C1 segment of cervical spinal cord (tissue), 14 donors: ENCODE results near the gene C6orf89.
"Not testable (repeated sequence)": the region's sequence is repeated elsewhere in the genome, so short reads cannot be mapped to it uniquely, and the experiment has no call there.

Experiments
- DNase-seq, 14 donors: peaks; one replicate each; lab custom pipeline; 2025; lab: John Stamatoyannopoulos, UW

Gene C6orf89

DNA sequence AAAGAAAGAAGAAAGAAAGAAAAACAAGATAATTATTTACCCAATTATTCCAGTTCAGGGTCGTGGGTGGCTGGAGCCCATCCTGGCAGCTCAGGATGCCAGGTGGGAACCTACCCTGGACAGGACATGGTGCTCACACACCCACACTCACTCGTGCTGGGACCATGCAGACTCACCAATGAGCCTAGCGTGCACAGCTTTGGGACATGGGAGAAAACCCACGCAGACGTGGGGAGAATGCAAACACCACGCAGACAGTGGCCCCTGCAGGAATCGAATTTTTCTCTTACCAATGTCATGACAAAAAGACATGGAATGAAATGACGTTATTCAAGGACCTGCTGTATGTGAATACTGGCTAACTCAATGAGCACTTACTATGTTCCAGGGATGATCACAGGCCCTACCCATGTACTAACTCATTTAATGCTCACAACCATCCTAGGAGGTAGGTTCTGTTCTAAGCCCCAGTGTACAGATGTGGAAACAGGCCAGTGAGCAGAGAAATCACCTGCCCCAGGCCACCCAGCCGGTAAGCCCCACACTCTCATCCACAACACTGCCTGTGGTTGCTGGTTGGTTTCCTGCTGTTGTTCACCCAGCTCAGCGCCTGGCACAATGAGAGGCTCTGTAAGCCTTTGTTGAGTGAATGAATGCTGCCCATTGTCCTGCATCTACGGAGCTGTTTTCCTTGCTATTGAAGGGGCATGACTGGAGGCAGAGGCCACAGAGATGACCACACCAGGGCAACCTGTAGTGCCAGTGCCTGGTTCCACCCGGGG, 62.0 kb downstream of the C6orf89 start:
- DNase-seq = peak in 12 of 14 donors; percentile 18 to 81 (median 67)

DNA sequence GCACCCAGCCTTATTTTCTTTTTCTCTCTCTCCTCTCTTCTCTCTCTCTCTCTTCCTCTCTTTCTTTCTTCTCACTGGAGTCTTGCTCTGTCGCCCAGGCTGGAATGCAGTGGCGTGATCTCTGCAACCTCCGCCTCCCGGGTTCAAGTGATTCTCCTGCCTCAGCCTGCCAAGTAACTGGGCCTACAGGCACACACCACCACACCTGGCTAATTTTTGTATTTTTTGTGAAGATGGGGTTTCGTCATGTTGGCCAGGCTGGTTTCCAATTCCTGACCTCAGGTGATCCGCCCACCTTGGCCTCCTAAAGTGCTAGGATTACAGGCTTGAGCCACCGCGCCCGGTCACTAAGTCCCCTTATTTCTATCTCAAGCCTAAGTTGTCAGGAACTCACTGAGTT, 63.3 kb downstream of the C6orf89 start:
- not testable (repeated sequence) for DNase-seq

DNA sequence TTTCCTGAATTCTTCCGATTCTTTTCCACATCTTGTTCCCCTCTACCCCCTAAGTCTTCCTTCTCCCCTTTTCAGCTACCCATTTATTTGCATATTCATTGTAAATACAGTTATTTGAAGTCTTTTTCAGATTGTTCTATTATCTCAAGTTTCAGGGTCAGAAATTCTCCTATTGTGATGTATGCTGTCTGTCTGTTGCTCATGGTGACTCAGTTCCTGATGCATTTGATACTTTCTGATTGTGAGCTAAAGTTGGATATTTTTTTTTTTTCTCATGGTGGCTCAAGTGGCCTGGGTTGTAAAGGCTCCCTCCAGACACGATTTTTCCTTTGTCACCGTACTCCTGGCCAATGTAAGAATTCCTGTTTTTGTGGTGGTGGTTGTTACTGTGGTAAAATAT, 63.9 kb downstream of the C6orf89 start:
- DNase-seq = no peak

DNA sequence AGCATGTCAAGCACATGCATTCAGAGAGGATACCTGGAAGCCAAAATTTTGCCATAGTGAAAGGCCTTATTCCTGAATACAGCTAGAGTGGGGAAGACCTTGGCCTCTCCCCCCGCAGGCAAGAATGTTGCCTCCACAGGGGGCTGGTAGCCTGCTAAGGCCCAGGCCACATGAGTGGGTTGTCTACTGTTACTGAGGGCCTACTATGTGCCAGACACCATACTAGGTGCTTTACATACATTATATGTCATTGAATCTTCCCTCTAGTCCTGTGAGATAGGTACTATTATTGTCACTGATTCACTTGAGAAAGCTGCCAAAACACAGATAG, 68.1 kb downstream of the C6orf89 start:
- DNase-seq = no peak

DNA sequence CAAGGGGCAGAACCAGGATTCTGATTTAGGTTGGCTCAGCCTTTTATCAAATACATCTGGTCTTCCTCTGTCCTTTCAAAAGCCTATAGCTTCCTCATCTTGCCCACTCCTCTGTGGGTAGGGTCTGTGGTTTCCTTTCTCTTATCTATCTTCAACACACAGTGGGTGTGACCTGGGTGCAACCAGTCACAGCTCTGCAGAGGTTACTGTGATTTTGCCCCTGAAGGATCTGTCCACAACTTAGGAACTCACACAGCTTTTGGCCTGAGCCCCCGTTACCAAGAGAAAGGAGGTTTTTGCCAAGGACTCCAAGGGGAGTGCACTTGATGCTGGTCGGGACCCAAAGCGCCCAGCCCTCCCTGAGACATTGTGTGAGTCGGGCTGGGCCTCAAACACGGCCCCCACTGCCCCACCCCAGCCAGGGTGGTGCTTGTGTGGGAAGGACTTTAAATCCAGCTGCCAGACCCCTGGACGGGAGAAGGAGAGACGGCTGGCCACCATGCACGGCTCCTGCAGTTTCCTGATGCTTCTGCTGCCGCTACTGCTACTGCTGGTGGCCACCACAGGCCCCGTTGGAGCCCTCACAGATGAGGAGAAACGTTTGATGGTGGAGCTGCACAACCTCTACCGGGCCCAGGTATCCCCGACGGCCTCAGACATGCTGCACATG, 68.6 kb downstream of the C6orf89 start, which contains the start of gene PI16:
TSS of gene PI16 (plus strand) at position 477 of the 670 bp plus-strand sequence. CDS start at position 500, 23 bp downstream.
- DNase-seq = peak in 2 of 14 donors; percentile 40 to 46

DNA sequence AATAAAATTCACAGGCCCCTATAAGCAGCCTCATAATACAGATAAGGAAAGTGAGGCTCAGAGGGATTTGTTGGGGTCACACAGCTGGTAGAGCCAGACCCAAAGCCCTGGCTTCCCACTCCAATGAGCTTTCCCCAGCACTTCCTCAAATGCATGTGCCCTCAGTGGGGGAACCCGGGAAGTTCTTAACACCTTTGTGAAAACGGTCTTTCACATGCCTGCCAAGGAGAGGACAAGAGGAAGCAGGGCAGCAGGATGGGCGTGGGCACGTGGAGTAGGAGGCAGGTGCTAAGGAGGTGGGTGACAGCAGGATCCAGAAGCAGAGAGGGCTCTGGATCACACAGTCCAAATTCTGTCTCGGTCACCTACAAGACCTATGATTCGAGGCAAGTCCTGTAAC, 69.4 kb downstream of the C6orf89 start:
- no peak for DNase-seq

DNA sequence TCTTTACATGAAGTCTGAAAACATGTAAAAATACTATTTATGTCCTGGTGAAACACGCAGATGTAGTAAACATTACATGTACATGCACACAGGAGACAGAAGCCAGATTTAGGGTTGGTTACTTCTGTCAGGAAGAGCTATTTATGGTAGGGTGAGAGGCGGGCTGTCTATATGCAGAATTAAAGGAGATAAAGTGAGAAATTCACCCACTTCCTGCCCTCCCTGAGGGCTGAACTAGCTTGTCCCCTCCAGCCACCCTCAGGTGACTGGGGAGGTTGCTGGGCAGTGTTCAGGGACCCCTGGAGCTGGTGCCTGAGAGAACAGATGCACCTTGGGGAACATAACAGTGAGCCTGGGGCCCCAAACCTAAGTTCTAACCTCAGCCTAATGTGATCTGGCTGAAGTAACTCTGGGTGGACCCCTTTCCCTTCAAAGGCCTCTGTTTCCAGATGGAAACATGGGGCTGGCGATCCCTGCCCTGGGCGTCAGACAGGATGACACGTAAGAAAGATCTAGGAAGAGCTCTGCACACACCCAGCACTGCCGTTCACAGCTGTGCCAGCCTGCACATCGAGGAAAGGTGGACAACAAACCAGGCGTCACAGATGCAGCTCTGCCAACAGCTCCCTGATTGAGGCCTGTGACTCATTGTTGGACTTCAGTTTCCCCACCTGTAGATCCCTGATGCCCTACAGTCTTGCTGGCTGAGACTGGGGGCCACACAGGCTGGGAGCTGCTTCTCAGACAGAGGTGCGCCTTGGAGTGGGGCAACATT, 70.1 kb downstream of the C6orf89 start:
- DNase-seq = no peak

DNA sequence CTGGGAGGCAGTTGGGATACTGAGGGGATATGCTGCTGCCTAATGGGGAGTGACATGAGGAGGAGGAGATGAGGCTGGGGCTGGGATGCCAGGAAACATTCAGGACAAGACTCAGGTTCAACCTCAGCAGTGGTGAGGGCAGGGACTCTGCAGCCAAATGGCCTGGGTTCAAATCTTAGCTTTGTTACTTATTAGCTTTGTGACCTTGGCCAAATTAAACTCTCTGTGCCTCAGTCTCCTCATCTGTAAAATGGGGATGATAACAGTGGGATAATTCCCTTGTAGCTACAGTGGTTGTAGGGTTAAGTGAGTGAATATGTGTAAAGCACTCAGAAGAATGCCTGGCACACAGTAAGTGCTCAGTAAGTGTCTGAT, 70.7 kb downstream of the C6orf89 start:
- no peak for DNase-seq

DNA sequence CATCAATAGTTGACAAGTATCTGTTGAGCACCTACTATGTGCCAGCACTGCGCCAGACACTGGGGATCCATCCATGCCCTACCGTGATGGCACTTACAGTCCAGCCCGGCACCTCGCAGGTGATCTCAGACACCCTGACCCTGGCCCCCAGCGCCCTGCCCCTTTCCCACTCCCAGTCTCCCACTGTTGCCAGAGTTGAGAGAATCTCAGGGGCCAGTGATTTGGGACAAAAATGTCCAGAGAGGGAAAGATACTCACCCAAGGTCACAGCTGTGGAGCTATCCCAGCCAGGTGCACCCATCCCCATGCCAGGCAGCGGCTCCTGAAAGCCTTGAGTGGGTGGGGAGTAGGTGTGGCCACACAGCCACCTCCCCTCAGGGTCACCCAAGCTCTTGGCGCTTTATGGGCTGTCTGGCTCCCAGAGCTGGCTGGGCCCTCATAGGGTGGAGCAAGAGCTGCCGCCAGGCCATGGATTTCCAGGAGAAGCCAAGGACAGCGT, 72.1 kb downstream of the C6orf89 start:
- no peak for DNase-seq

DNA sequence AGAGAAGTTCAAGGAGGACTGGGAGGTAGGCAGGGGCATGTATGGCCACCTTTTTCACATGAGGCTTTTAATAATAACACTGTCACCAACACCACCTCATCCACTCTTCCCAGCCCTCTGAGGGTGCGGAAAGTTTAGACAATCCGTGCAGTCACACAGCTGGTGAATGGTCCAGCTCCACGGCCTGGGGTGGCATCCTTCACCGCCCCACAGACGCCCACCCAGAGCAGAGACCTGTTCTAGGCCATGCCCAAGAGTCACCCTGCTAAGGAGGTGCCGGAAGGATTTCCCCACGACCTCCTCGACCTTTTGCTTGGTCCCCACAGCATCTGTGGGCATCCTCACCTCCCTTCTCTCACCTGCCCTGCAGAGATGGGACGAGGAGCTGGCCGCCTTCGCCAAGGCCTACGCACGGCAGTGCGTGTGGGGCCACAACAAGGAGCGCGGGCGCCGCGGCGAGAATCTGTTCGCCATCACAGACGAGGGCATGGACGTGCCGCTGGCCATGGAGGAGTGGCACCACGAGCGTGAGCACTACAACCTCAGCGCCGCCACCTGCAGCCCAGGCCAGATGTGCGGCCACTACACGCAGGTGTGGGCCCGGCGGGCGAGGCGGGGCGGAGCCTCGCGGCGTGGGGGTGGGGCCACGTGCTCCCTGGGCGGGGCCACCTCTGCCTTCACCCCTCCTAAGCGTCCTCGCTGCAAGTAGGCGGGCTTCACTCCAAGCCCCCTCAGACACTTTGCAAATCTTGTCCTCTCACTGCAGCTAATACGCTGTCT, 73.2 kb downstream of the C6orf89 start:
- no peak for DNase-seq

DNA sequence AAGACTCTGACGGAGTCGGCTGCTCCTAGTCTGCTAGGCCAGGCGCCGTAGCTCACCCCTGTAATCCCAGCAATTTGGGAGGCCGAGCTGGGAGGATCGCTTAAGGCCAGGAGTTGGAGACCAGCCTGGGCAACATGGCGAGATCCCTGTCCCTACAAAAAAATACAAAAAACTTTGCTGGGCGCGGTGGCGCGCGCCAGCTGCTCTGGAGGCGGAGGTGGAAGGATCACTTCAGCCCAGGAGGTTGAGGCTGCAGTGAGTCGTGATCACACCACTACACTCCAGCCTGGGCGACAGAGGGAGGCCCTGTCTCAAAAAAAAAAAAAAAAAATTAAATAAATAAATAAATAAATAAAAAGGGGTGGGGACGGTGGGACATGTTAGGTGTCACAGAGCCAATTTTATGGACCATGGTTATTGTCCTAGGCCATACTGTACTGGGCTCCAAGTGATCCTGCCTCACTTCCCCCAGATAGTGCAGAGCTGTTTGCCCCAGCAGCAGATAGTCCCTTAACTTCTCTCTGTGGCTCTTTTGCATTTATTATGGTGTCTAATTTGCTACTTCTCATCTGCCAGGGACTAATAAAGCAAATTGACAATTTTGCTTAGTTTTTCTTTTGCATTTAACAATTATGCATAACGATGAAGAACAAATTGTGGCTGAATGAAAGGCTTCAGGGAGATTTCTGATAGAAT, 74.0 kb downstream of the C6orf89 start:
- no peak for DNase-seq

DNA sequence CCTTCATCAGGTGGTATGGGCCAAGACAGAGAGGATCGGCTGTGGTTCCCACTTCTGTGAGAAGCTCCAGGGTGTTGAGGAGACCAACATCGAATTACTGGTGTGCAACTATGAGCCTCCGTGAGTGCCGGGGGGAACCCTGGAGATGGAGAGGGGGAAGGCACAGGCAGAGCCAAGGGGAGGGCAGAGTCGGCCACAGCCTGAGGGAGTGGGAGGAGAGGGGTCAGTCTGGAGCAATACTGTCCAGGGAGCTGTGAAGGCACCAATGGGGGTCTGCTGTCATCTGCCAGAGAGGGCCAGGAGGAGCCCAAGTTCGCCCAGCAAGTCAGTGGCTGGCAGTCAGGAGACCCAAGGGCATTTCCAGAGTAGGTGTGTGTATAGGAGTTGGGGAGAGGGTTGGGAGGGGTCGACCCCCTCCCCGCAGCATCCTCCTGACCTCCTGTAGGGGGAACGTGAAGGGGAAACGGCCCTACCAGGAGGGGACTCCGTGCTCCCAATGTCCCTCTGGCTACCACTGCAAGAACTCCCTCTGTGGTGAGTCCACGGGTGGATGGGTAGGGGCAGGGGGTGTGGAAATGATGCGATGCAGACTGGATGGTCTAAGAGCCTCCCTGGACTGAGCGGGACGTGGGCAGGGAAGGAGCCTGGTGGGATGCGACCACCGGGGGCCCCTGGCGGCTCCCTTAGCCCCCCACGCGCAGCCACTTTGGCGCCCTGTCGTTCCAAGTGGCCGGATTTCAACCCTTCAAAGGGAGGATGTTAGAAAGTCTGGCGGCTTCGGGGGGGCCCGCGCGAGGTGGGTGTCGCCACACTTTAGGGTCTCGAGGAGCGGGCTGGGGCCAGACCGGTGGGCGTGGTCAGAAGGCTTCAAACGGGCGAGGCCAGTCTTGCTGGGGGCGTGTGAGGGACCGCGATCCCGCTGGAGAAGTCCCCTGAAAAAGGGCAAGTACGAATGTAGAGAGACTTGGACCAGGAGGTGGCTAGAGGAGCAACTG, 76.0 kb downstream of the C6orf89 start:
- DNase-seq = no peak

DNA sequence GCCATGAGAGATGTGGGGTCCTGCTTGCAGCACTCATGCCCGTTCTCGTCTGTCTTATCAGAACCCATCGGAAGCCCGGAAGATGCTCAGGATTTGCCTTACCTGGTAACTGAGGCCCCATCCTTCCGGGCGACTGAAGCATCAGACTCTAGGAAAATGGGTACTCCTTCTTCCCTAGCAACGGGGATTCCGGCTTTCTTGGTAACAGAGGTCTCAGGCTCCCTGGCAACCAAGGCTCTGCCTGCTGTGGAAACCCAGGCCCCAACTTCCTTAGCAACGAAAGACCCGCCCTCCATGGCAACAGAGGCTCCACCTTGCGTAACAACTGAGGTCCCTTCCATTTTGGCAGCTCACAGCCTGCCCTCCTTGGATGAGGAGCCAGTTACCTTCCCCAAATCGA, 77.1 kb downstream of the C6orf89 start:
- peak in 8 of 14 donors; percentile 18 to 66 (median 44) for DNase-seq

DNA sequence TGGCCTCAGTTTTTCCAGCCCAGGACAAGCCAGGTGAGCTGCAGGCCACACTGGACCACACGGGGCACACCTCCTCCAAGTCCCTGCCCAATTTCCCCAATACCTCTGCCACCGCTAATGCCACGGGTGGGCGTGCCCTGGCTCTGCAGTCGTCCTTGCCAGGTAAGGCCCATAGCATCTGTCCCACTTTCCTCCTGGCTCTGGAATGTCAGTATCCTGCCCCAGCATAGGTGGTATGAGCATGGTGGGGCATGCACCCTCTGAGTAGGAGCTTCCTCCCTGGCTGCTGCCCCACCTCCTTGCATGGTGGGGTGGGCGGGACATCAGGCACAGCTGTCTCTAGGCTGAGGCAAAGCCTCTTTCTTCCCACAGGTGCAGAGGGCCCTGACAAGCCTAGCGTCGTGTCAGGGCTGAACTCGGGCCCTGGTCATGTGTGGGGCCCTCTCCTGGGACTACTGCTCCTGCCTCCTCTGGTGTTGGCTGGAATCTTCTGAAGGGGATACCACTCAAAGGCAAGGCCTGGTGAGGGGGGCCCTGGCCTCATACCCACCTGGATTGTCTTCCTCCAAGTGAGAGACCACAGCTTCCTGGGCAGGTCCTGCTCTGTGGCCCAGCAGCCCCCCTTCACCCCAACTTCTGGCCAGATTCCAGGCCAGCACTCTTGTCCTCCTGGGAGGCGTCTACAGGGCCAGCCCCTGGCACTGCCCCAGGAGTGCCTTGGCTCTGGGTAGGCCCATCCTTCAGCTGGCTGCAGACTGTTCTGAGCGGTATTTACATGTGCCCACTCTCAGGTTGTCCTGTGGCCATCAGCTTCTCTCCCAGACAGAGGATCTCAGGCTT, 77.9 kb downstream of the C6orf89 start:
- DNase-seq = peak in 1 of 14 donors; percentile 37

DNA sequence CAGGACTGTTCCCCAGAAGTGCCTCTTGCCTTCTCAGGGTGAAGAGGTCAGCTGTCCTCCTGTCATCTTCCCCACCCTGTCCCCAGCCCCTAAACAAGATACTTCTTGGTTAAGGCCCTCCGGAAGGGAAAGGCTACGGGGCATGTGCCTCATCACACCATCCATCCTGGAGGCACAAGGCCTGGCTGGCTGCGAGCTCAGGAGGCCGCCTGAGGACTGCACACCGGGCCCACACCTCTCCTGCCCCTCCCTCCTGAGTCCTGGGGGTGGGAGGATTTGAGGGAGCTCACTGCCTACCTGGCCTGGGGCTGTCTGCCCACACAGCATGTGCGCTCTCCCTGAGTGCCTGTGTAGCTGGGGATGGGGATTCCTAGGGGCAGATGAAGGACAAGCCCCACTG, 78.6 kb downstream of the C6orf89 start:
- no peak for DNase-seq

DNA sequence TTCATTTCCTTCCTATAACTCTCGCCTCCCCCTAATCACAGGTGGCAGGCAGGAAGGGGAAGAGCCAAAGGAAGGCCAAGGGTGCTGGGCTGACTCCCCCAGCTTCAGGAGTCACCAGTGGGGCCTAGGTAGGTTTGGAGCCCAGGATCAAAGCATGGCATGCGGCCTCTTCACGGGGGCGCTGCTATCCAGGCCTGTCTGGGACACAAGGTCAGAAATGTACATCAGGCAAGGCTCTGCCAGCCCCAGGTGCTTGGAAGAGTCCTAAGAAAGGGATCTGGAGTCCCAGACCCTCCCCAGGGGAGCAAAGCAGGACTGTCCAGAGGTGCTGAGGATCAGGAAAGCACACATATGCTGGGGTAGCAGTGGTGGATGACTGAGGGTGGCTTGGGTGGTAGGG, 79.2 kb downstream of the C6orf89 start:
- no peak for DNase-seq

DNA sequence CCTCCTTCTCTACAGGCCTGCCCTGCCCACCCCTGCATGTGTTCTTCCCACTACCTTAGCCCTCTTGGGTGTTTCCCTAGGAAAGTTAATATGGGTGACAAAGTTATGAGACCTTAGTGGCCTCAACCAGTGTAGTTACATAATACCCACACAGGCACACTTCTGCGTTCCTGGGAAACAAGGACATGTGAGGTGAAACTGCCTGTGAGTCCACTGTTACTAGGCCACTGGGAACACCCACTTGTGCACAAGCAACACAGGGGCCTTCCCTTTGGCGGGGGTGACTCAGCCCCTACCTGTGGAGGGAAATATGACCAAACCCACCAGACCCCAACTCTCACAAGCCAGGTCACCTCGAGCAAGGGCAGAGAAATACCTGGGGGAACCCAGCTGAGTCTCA, 81.5 kb downstream of the C6orf89 start:
- no peak for DNase-seq

DNA sequence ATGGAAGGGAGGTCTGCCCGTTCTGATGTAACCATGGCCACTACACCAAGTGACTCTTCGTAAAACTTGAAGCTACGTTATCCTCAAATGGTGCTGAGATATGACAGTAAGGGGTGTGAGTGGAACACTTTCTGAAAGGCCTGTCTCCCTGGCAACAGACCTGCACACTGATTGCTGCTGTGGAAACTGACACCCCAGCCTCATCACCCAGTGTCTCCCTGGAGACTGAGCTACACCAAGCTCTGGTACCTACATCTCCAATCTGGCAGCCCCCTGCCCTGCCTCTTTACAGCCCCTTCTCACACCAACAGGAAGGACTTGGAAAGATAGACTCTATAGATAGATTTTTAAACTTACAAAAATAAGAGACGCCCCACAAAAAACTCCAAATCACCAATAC, 82.0 kb downstream of the C6orf89 start:
- no peak for DNase-seq
